GM21390 (cell line): ENCODE measurements around the gene WASF2.
"Not testable (repeated sequence)": the region's sequence is repeated elsewhere in the genome, so short reads cannot be mapped to it uniquely, and the experiment has no call there.

Source experiments
- ATAC-seq: cut with Tn5 transposase; IDR thresholded peaks from one replicate; pipeline ENCODE4 v1.9.1; 2021; ENCODE audit not compliant: unreplicated experiment

WASF2 gene

DNA sequence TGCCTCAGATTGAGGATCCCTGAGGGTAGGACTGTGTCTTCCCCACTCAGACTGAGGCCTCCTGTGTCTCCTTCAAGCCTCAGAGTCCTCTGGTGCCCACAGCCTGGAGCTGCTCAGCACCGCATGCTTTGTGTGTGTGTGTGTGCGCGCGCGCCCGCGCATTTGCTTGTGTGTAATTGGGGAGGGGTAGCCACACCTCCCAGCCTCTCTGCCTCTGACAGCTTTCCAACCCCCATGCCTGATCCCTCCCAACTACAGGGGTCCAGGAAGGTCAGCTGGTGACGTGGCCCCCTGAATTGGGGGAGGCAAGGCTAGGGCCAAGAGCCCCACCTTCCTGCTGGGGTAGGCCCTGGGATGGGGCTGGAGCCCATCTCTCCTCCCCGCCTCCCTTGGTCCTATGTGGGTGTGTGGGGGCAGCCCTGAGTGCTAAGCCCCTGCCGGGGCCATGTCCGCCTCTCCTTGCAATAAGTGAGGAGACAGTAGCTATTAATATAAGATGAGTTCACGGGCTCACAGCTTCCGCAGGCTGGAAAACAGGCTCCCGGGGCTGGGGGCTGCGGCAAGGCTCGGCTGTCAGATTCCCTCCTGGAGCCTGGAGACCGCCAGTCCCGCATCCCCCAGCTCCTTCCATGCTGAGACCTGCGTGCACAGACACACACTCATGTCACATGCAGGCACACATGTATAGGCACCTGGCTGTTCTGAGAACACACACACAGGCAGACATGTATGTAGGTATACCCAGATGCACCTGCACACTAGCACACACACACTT is 90.5 kb downstream of the WASF2 start:
- no peak for ATAC-seq

DNA sequence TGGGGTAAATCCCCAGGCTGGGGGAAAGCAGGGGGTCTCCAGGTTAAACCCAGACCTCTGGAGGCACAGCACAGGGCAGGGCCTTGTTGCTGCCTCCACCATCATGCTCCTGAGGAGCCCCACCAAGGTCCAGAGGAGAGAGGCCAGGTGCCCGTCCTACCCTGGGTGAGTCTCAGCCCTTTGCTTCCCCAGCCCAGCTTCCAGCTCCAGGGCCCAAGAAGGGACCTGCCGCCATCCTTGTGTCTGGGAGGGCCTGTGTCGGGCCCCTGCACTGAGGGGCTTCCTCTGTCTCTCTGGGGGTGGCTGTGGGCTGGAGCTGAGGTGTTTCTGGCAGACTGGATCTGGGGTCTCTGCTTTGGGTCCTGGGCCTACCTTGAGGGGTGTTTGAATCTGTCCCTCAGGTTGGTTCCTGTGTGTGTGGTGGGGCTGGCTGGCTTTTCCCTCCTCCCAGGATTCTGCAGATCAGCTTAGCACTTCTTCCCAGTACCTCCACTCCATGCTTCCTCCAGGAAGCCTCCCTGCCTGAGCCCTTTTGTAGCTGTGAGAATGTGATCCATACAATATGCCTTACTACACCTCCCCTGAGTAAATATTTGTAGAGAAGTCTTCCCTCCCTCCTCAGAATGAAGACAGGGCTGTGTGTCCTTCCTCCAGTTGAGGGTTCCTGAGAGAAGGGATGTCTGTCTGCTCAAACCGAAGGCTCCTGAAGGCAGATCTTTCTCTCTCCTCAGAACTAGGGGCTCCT is 91.4 kb downstream of the WASF2 start:
- ATAC-seq = no peak

DNA sequence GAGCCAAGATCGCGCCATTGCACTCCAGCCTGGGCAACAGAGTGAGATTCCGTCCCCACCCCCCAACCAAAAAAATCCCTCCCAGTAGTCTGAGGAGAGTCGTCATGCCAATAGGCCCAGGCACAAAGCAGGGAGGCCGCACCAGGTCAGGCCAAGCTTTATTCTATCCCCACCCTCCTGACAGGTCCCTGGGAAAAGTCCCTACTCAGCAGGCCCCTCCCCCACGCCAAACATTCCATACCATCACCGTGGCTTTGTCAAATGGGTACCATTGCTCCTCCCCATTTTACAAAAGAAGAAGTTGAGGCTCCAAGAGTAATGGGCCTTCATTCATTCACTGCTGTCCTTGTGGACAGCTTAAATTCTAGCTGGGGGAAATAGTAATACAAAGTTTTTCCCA is 92.2 kb downstream of the WASF2 start:
- no peak for ATAC-seq

DNA sequence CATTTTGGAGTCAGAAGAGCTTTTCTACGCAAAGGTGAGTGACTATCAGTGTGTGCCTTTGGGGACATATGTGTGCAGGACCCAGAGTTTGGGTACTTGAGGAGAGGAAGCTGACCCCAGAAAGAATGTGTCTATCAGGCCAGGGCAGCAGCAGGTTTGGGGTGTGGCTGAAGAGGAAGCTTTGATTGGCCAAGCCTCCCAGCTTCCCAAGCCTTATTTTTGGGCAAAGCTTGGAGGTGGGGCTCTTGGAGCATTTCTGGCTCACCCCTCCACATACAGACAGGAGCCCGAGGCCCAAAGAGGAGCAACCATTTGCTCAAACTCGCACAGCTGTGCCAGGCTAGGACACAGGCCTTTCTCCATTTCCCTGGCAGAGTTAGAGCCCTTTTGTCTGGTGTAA is 92.9 kb downstream of the WASF2 start:
- ATAC-seq = no peak

DNA sequence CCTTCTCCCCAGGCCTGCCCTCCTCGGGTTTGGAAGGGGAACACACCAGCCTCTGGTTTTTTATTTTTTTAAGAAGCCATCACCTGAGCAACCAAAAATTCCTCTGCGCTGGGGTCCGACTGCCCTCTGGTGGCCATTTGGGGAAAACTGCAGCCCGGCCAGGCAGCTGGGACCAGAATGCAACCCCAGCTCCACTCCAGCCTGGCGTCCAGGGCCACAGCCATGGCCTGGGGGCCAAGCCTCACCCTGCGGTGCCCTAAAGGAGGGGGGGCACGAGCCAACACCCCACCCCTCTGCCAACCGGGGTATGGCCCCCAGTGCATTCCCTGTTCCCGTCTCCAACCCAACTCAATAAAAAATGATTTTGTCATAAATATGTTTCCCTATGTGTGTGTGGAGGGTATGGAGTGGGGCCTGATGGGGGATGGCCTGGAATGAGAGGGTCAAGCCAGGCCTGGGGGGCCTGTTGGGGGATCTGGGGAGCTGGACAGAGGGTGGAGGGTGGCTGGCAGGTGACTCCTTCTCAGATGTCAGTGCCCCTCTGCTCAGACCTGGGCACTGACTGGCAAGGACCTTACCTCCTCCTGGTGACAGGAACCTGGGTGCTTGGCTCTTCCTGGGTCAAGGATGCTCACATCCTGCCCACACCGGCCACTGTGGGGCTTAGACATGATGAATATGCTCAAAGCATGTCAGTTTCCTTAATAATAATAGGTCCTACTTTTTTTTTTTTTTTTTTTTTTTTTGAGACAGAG is 94.3 kb downstream of the WASF2 start:
- no peak for ATAC-seq

DNA sequence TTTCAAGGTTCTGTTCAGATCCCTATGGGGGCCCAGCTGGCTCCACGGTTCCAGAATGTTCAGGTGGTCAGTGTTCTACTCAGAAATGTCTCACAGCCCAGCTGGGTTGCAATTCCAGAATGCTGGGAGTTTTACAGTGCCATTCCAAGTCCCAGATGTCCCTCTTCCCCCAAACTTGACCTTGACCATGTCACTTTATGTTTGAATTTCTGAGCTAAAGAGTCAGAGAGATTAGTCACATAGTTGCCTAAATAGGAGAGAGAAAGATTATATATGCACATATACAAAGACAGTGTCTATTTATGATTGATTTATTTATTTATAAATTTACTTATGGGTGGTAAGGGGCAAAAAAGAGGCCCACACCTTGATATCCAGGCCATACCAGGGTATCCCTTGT is 95.0 kb downstream of the WASF2 start:
- ATAC-seq = no peak

DNA sequence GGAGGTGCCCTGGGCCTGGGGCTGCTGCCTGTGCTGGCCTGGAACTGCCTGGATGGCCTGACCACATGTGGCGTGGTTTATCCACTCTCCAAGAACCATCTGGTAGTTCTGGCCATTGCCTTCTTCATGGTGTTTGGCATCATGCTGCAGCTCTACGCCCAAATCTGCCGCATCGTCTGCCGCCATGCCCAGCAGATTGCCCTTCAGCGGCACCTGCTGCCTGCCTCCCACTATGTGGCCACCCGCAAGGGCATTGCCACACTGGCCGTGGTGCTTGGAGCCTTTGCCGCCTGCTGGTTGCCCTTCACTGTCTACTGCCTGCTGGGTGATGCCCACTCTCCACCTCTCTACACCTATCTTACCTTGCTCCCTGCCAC is 95.7 kb downstream of the WASF2 start:
- ATAC-seq = no peak

DNA sequence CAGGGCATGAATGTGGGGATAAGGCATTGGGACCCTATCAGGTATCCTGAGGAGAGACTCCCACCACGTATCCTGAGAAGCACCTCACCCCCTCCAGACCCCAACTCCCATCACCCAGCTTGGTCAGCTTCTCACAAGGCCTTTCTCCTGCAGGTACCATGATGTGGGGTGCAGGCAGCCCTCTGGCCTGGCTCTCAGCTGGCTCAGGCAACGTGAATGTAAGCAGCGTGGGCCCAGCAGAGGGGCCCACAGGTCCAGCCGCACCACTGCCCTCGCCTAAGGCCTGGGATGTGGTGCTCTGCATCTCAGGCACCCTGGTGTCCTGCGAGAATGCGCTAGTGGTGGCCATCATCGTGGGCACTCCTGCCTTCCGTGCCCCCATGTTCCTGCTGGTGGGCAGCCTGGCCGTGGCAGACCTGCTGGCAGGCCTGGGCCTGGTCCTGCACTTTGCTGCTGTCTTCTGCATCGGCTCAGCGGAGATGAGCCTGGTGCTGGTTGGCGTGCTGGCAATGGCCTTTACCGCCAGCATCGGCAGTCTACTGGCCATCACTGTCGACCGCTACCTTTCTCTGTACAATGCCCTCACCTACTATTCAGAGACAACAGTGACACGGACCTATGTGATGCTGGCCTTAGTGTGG is 96.2 kb downstream of the WASF2 start:
- ATAC-seq = no peak

DNA sequence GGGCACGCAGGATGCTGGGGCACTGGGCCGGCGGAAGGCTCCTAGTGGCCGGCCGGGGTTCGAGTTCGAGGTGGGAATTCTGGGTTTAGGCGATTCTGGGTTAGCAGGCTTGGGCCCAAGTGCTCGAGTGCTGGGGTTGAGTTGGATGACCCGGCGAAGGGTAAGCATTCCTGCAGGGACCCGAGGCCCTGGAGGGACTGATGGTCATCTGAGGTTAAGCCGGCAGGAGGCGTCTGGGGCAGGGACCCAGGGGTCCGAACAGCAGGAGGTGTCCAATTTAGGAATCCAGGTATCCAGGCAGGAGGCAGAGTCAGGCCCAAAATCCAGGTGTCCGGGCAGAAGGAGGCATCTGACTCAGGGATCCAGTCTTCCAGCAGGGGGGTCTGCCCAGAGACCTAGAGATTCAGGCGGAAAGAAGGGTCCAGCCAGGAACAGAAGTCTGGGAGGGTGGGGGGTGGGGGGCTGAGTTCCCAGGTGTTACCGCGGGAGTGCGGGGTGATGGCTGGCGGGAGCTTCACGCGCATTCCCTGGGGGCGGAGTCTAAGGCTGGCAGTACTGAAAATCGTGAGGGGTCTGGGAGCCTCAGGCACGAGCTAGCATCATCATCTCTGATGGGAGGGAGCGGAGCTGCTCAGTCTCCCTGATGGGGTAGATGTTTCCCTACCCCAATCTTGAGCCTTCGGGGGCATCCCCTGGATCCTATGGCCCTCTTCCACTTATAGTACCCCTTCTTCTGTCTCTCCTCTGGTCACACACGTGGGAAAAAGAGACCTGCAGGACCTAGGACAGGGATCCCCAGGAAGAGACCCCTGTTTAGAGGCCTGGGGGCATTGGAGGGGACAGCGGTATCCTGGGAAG is 97.0 kb downstream of the WASF2 start:
- no peak for ATAC-seq

DNA sequence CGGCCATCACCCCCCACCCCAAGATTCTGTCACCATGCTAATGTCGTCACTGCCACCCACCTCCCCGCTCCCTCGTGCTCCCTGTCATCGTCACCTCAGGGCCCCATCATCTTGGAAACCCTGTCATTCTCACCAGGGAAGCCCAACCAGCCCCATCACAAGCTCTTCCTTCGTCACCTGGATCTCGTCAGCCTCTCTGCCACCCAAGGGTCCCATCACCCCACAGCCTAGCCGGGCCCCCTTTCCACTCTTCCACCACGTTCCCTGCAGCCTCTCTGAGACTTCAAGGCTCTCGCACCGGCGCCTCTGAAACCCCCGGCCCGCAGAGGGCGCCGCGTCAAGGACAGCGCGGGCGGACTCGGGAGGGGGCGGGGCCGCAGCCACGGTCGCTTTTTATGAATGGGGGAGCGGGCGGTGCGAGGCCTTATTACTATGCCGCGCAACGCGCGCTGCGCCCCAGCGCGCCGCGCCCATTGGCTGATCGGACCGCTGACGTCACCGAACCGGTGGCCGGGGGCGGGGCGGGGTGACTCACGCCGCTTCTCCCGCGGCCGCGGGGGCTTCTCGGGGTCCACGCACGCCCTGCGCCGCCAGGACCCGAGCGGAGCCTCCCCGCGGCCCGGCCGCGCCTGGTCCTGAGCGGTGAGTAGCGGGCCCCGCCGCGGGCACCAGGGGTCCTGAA is 97.7 kb downstream of the WASF2 start, which contains the start of gene GPR3:
Gene GPR3, plus strand, starts transcription at position 527 of the 682 bp plus-strand sequence. CDS start 1,177 bp downstream, outside the sequence.
- ATAC-seq = peak; percentile 73

DNA sequence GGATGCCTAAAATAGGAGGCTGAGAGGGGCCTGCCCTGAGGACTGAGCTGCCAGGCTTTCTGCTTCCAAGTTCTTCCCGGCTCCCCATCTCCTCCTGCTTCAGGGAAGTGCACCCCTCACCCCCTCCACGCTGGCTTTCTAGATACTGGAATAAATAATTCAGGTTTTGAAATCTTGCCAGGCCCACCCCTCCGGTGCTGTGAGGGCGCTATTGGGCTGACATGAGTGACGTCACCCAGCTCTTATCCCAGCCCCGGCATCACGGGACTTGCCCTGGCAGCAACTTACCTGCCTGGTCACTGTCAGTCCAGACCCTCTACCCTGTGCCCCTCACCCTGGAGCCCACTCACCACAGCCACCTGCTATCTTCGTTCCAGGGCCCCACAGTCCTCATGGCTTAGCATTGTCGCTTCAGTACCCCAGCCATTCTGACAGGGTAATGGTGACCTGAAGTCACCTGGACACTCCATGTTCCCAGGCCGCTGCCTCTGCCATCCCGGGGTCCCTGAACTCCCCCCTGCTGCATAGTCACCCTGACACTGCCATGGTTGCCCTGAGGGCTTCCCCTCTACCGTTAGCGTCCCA is 98.4 kb downstream of the WASF2 start:
- ATAC-seq = no peak

DNA sequence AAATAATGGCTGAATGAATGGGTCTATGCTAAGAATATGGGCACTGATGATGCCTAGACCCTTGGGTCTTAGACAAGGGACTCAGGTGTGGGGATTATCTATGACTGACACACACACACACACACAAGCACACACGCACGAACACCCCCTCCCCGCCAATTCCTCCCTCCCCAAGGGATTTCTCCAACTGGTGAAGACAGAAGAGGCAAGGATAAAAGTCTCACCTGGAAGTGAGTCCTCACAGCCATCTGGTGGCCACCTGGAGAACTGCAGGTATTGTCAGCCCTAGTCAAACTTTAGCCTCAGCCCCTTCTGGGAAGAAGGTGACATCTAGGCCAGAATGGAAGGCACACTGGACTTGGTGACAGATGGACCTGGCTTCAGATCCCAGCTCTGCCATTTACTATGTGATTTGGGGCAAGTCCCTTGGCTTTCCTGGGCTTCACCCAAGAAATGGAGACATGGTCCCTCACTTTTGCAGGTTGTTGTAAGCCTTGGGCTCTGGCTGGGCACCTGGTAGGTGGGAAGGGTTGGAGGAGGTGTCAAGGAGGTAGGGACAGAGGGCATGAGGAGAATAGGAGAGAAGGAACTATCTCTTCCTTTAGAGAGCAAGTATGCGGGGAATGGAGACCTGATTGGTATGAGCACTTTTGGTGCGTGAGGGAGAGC is 101.5 kb downstream of the WASF2 start:
- no peak for ATAC-seq

DNA sequence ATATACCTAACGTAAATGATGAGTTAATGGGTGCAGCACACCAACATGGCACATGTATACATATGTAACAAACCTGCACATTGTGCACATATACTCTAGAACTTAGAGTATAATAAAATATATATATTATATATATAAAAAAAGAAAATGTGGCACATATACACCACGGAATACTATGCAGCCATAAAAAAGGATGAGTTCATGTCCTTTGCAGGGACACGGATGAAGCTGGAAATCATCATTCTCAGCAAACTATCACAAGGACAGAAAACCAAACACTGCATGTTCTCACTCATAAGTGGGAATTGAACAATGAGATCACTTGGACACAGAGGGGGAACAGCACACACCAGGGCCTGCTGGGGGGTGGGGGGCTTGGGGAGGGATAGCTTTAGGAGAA is 105.2 kb downstream of the WASF2 start:
- not testable (repeated sequence) for ATAC-seq

DNA sequence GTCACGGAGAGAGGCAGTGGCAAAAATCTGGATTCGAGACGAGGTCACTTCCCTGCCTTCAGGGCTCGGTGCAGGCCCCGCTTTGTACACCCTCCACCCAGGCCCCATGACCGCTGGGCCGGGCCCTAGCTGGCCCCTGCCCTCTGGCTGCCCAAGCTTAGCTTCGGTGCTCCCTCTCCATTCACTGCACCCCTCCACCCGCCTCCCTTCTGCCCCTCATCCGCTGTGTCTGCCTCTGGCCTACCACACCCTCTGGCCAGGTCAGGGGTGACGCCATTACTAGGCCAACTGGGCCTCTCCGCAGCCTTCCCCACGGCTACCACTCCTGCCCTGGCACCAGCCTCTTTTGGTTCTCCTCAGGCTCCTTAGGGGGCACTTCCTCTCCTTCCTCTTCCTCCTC is 106.3 kb downstream of the WASF2 start:
- ATAC-seq = no peak

DNA sequence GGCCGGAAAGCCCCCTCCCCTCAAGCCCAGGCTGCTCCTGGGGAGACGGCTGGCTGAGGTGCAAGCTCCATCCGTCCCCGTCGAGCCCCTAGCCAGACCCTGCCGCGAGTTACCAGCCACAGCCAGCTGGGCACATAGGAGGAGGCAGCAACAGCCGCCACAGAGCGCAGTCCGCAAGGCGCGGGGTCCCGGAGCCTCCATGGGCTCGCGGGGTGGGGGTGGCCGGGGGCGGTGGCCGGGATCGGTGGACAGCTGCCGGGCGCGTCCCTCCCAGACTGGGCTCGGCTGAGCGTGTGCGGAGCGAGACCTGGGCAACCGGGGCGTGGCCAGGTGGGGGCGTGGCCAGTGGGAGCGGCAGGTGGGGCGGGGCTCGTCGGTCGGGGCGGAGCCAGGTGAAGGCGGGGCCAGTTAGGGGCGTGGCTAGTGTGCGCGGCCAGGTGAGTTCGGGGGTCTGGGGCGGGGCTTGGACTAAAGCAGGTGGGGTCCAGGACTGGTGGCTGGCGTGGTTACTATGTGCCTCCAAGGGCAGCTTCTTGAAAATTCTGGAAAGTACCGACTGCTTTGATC is 106.8 kb downstream of the WASF2 start, which contains the start of gene CD164L2:
Gene CD164L2, minus strand, starts transcription at position 295 of the 567 bp plus-strand sequence. Its CDS starts 94 bp downstream, at position 201.
- no peak for ATAC-seq

DNA sequence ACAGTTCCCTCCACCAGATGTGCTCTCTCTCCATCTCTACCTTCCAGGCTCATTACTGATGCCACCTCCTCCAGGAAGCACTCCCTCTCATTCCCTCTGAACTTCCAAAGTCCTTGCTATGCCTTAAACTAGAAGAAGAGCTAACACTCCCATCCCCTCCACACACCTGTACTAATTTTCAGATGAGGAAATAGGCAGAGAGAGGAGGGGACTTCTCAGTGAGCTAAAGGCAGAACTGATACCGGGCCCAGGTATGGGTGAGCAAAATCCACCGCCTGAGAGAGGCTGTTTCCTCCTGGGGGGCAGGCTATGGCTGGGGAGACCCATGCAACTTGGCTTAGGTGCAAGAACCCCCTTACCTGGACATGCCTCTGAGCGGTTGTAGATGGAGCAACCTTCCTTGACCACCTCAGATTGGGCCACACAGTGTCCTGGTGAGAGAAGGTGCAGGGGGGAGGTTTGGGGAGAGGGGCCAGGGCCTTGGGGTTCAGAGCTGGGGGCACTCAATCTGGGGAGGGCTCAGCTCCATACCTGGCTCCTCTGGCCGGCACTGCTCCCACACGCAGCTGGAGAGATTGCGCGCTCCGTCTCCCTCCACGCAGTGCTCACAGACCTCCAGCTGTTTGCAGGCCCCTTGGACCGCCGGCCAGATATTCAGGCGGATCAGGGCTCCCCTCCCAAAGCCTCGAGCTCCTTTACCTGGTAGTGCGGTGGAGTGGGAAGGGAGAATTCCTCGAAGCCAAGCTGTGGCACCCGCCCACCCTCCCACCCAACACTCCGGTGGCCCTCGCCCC is 107.8 kb downstream of the WASF2 start:
- no peak for ATAC-seq
